IMR-90 (cell line): Measurements from ENCODE around the gene C3. TPM values are rescaled to one million over a fixed set of nuclear protein-coding genes. Genes with fewer than 3 reads are reported as not detected.

ENCODE experiments used
- ATAC-seq: fragments of 200-7000 bp; cut with Tn5 transposase; 2 replicates; pipeline ENCODE4 v1.9.1; 2020; ENCODE audit warnings: low read depth, mild to moderate bottlenecking, moderate library complexity
- BruUV-seq: library from RNA; stranded (reverse); fragments of 400-500 nt; replicated peaks from 2 replicates; lab custom pipeline; 2021; lab: Mats Ljungman, UMichigan
- CTCF ChIA-PET: fragments of 300-600 bp; formaldehyde crosslinking; extraction: SDS; loops from one replicate; lab custom pipeline; 2021; ENCODE audit warnings: antibody characterized with exemption; lab: Yijun Ruan, JAX
- POLR2A ChIA-PET: fragments of 300-600 bp; sonication (Branson Sonifier 250); formaldehyde crosslinking; loops from one replicate; lab custom pipeline; 2022; ENCODE audit warnings: antibody characterized with exemption; ENCODE audit not compliant: unreplicated experiment; lab: Charles Lee
- DNase-seq: peaks from one replicate; pipeline ENCODE4 v3.0.0; 2013
- H2AFZ ChIP-seq: replicated peaks from 2 replicates; pipeline ENCODE3; 2013; ENCODE audit warnings: low read length, mild to moderate bottlenecking; ENCODE audit not compliant: poor library complexity
- H2AK5ac ChIP-seq: 2 replicates; pipeline ENCODE4 v1.6.1; 2013; ENCODE audit warnings: low read depth, low read length, inconsistent platforms
- H2AK9ac ChIP-seq: replicated peaks from 2 replicates; pipeline ENCODE3; 2013; ENCODE audit warnings: mild to moderate bottlenecking, low read depth, low read length, moderate library complexity; ENCODE audit not compliant: poor library complexity
- H2BK120ac ChIP-seq: 2 replicates; pipeline ENCODE4 v1.6.1; 2013; ENCODE audit warnings: low read depth, low read length, inconsistent platforms
- H2BK15ac ChIP-seq: 3 replicates; pipeline ENCODE4 v1.6.1; 2013; ENCODE audit warnings: low read depth, low read length, inconsistent platforms
- H2BK20ac ChIP-seq: 2 replicates; pipeline ENCODE4 v1.6.1; 2013; ENCODE audit warnings: low read depth, mild to moderate bottlenecking, inconsistent platforms, low read length, moderate library complexity
- H2BK5ac ChIP-seq: 2 replicates; pipeline ENCODE4 v1.6.1; 2013; ENCODE audit warnings: mild to moderate bottlenecking, low read depth, low read length, inconsistent platforms; ENCODE audit not compliant: poor library complexity, severe bottlenecking
- H3K14ac ChIP-seq: replicated peaks from 2 replicates; pipeline ENCODE4 v1.6.1; 2013; ENCODE audit warnings: low read depth, low read length, inconsistent platforms
- H3K18ac ChIP-seq: 2 replicates; pipeline ENCODE4 v1.6.1; 2013; ENCODE audit warnings: low read depth, low read length, control low read depth
- H3K23ac ChIP-seq: 2 replicates; pipeline ENCODE4 v1.6.1; 2013; ENCODE audit warnings: low read depth, low read length, inconsistent platforms
- H3K27ac ChIP-seq: 2 replicates; pipeline ENCODE4 v1.5.1; 2013; ENCODE audit warnings: mild to moderate bottlenecking, control low read depth, low read length; ENCODE audit not compliant: insufficient read depth
- H3K27me3 ChIP-seq: 2 replicates; pipeline ENCODE4 v1.6.1; 2013; ENCODE audit warnings: low read length; ENCODE audit not compliant: control insufficient read depth, insufficient read depth
- H3K36me3 ChIP-seq: 2 replicates; pipeline ENCODE4 v1.6.1; 2013; ENCODE audit warnings: low read length, mixed read lengths; ENCODE audit not compliant: control insufficient read depth, insufficient read depth
- H3K4ac ChIP-seq: 2 replicates; pipeline ENCODE4 v1.6.1; 2013; ENCODE audit warnings: low read depth, low read length, inconsistent platforms
- H3K4me1 ChIP-seq: 2 replicates; pipeline ENCODE4 v1.6.1; 2013; ENCODE audit warnings: low read length, mixed read lengths; ENCODE audit not compliant: control insufficient read depth, insufficient read depth
- H3K4me2 ChIP-seq: 2 replicates; pipeline ENCODE4 v1.6.1; 2013; ENCODE audit warnings: low read depth, mild to moderate bottlenecking, control low read depth, low read length, moderate library complexity
- H3K4me3 ChIP-seq: 2 replicates; pipeline ENCODE4 v1.5.1; 2013; ENCODE audit warnings: low read depth, mild to moderate bottlenecking, control low read depth, low read length, moderate library complexity; ENCODE audit not compliant: insufficient read depth
- H3K56ac ChIP-seq: 2 replicates; pipeline ENCODE4 v1.6.1; 2013; ENCODE audit warnings: low read length, inconsistent platforms; ENCODE audit not compliant: insufficient read depth; ENCODE audit errors: extremely low read depth
- H3K79me1 ChIP-seq, 2 experiments: 2 replicates each; pipeline ENCODE4 v1.6.1; 2013; ENCODE audit warnings: low read length in 2 of 2, inconsistent platforms in 1 of 2, low read depth in 1 of 2
- H3K9ac ChIP-seq: 2 replicates; pipeline ENCODE4 v1.6.1; 2013; ENCODE audit warnings: low read depth, low read length, control low read depth
- H3K9me1 ChIP-seq: 2 replicates; pipeline ENCODE4 v1.6.1; 2013; ENCODE audit warnings: low read length, inconsistent platforms; ENCODE audit not compliant: insufficient read depth
- H3K9me3 ChIP-seq: 2 replicates; pipeline ENCODE4 v1.6.1; 2013; ENCODE audit warnings: low read length; ENCODE audit not compliant: control insufficient read depth, insufficient read depth
- H4K20me1 ChIP-seq: 2 replicates; pipeline ENCODE4 v1.6.1; 2013; ENCODE audit warnings: low read length, inconsistent platforms; ENCODE audit not compliant: insufficient read depth
- H4K5ac ChIP-seq: 2 replicates; pipeline ENCODE4 v1.6.1; 2013; ENCODE audit warnings: mild to moderate bottlenecking, low read depth, low read length, control low read depth
- H4K8ac ChIP-seq, 2 experiments: 2 replicates each; pipeline ENCODE4 v1.6.1; 2013; ENCODE audit warnings: low read depth in 2 of 2, low read length in 2 of 2, control low read depth in 1 of 2, inconsistent platforms in 1 of 2
- H4K91ac ChIP-seq: 2 replicates; pipeline ENCODE4 v1.6.1; 2013; ENCODE audit warnings: low read depth, low read length, inconsistent platforms; ENCODE audit not compliant: insufficient read depth
- BHLHE40 ChIP-seq: fragments of 150-350 bp; IDR thresholded peaks from 2 replicates; pipeline ENCODE4 v1.6.1; 2016; ENCODE audit warnings: mild to moderate bottlenecking, low read depth, low read length
- ELK1 ChIP-seq: fragments of 150-350 bp; IDR thresholded peaks from 2 replicates; pipeline ENCODE4 v1.6.1; 2016; ENCODE audit warnings: low read depth, mild to moderate bottlenecking, low read length, moderate library complexity, borderline replicate concordance
- RAD21 ChIP-seq: IDR thresholded peaks from 2 replicates; pipeline ENCODE4 v1.6.1; 2012; ENCODE audit warnings: low read length, improper control_type of control experiment
- WGBS, 2 experiments: methylation state at CpG; one replicate each; pipeline versions ENCODE4 v1.1.5 to v1.1.7; 2013; ENCODE audit warnings: missing lambda C conversion rate in 2 of 2; ENCODE audit not compliant: insufficient read length in 1 of 2; ENCODE audit errors: extremely low coverage in 2 of 2; 5-methylcytosine and 5-hydroxymethylcytosine counted together
- dilution Hi-C: fragments of 300-500 bp; cut with HindIII; formaldehyde crosslinking; loops from one replicate; pipeline ENCODE4 v1.14.3; 2018; ENCODE audit warnings: low sequenced_read_pairs; ENCODE audit not compliant: unreplicated experiment
- in situ Hi-C: fragments of 300-500 bp; cut with MboI; formaldehyde crosslinking; loops from 3 replicates; pipeline ENCODE4 v1.14.3; 2019; ENCODE audit warnings: low sequenced_read_pairs, inconsistent platforms, mixed read lengths
- intact Hi-C: fragments of 100-400 bp; cut with micrococcal nuclease; formaldehyde crosslinking; loops from 2 replicates; pipeline ENCODE4 v1.10.0; 2022
- polyA plus RNA-seq, 3 experiments: library from polyadenylated mRNA; depleted of rRNA; stranded (reverse); fragments of >200 nt; gene quantifications; 2 replicates each; pipeline ENCODE4 v1.2.3, GENCODE V29; 2012; ENCODE audit warnings: low replicate concordance in 1 of 3
- total RNA-seq: library from RNA; depleted of rRNA; stranded (reverse); fragments of >200 nt; gene quantifications from 2 replicates; pipeline ENCODE4 v1.2.3, GENCODE V29; 2012

Gene C3
- total and polyA plus RNA-seq, 2 of the 4 experiments (the other 2 are of a cell fraction), result 0.36 TPM; not detected in 1

GRCh38 chr19:6707658-6708018, 12.8 kb downstream of the C3 start:
- no peak overlapping the region for H2BK120ac ChIP-seq
- H3K79me1 ChIP-seq, result no peaks in the 10 kb centered on the region
- POLR2A ChIA-PET, result no interaction called here
- no peak overlapping the region for H3K18ac ChIP-seq
- in situ Hi-C loops, result no loop called here
- no peak overlapping the region for H4K8ac ChIP-seq
- H3K36me3 ChIP-seq, result no peaks in the 10 kb centered on the region
- no peak overlapping the region for H3K27ac ChIP-seq
- no peak overlapping the region for H4K91ac ChIP-seq
- no peak for TF ChIP-seq BHLHE40
- TF ChIP-seq RAD21, result no peak
- TF ChIP-seq ELK1, result no peak
- no peak overlapping the region for H2AFZ ChIP-seq
- intact Hi-C loops, result no loop called here
- no peaks in the 10 kb centered on the region for H3K4me1 ChIP-seq
- H3K4me2 ChIP-seq, result no peak overlapping the region
- no peak overlapping the region for H3K9ac ChIP-seq
- no peak overlapping the region for H3K14ac ChIP-seq
- H3K4ac ChIP-seq, result no peak overlapping the region
- no peak overlapping the region for H3K23ac ChIP-seq
- no peak overlapping the region for H2BK5ac ChIP-seq
- 100% methylated on average over 1 of the region's 16 CpGs; no CpG with 5 or more reads in 1 of the 2 experiments for WGBS, 2 experiments
- no peaks in the 10 kb centered on the region for H4K20me1 ChIP-seq
- no peak overlapping the region for H2BK15ac ChIP-seq
- no peak overlapping the region for H3K56ac ChIP-seq
- CTCF ChIA-PET, result no interaction called here
- no peak overlapping the region for H2AK9ac ChIP-seq
- no peaks in the 10 kb centered on the region for H3K9me1 ChIP-seq
- dilution Hi-C loops, result no loop called here
- H4K5ac ChIP-seq, result no peak overlapping the region
- H3K4me3 ChIP-seq, result no peak overlapping the region
- peaks cover 2% of the 10 kb centered on the region; the same call in 1 of the 2 replicates for H3K27me3 ChIP-seq
- no peaks in the 10 kb centered on the region; the same call in 1 of the 2 replicates for H3K9me3 ChIP-seq
- H2BK20ac ChIP-seq, result no peak overlapping the region
- no peak overlapping the region for H2AK5ac ChIP-seq
- ATAC-seq (no peak), DNase-seq (no peak)
- BruUV-seq, result no TSS peak
